Measurements from ENCODE around the gene NHSL1. TPM values are rescaled to one million over a fixed set of nuclear protein-coding genes. Genes with fewer than 3 reads are reported as not detected.
A peak's percentile ranks its signal among the peaks of the same experiment; 100 is the strongest.

Gene NHSL1
- total and polyA plus RNA-seq, 2 of the 8 experiments (the other 6 are each of a cell fraction or from before 2014, with no cell fraction given): 7.2 to 32.4 TPM

GRCh38 chr6:138432063-138432356, 67.3 kb downstream of the NHSL1 start:
- ChIA-PET POLR2A (ENCODE audit: partially characterized antibody) (no interaction called here), CTCF (ENCODE audit: partially characterized antibody) (interaction anchor here (1.3 to 11.4 kb wide), 5 partner anchors 9 to 139 kb away, joined by 3 to 192 read pairs (median 31); no protein-coding TSS in a partner anchor)
- no peak overlapping the region for H2BK5ac ChIP-seq (ENCODE audit: low read depth, low read length)
- 88% methylated on average over 11 of the region's 11 CpGs; no CpG with 5 or more reads in 1 of the 2 experiments for WGBS, 2 experiments (ENCODE audit: extremely low coverage in 1 of 2, insufficient coverage in 1 of 2, insufficient read length in 1 of 2, insufficient replicate concordance in 2 of 2, low coverage in 1 of 2, low lambda C conversion rate in 2 of 2, missing lambda C conversion rate in 1 of 2)
- H3K4me2 ChIP-seq (ENCODE audit: insufficient read depth in 1 of 2, low read depth in 2 of 2, low read length in 2 of 2): no peak overlapping the region
- H3K9ac ChIP-seq (replicated peaks in 1 of 4; ENCODE audit: extremely low read depth in 1 of 4, low read depth in 3 of 4, low read length in 3 of 4): no peak overlapping the region
- no peak overlapping the region for H3K56ac ChIP-seq (replicated peaks; ENCODE audit: insufficient read length, low read depth, low read length)
- no peaks in the 10 kb centered on the region for H3K23me2 ChIP-seq (ENCODE audit: low read depth, low read length)
- no peak overlapping the region for H3K4me3 ChIP-seq (ENCODE audit: extremely low read depth in 1 of 4, insufficient read depth in 2 of 4, low read depth in 3 of 4, low read length in 4 of 4)
- no peak overlapping the region for H3K27ac ChIP-seq (ENCODE audit: low read depth, low read length)
- DNase-seq (ENCODE audit: low read depth in 1 of 2, low spot score in 2 of 2): no peak
- H3K4me1 ChIP-seq (replicated peaks in 1 of 4; ENCODE audit: control insufficient read depth in 3 of 4, insufficient read depth in 4 of 4, low read length in 3 of 4): no peaks in the 10 kb centered on the region; a peak in 2 of 7 replicates
- no peak overlapping the region for H2AK5ac ChIP-seq (ENCODE audit: low read depth, low read length)
- no peaks in the 10 kb centered on the region for H3K9me3 ChIP-seq (ENCODE audit: insufficient read depth in 2 of 2, low read depth in 1 of 2, low read length in 1 of 2)
- peaks cover 2 to 3% of the 10 kb centered on the region in 2 experiments for H4K20me1 ChIP-seq (replicated peaks in 1 of 2; ENCODE audit: control insufficient read depth in 1 of 2, insufficient read depth in 2 of 2, low read length in 2 of 2)
- H3K4ac ChIP-seq (replicated peaks; ENCODE audit: insufficient read length, low read depth, low read length): no peak overlapping the region
- H4K5ac ChIP-seq (ENCODE audit: insufficient read length, low read depth, low read length): no peak overlapping the region
- no peak overlapping the region for H2BK120ac ChIP-seq (replicated peaks; ENCODE audit: low read depth, low read length)
- no peak overlapping the region for H2BK15ac ChIP-seq (ENCODE audit: low read length)
- no peak overlapping the region for H2BK12ac ChIP-seq (ENCODE audit: low read depth, low read length)
- peak overlapping the region; percentile 18; the same call in 1 of the 2 replicates for H4K8ac ChIP-seq (ENCODE audit: extremely low read depth, insufficient read depth, low read length)
- TF ChIP-seq YY1 (IDR thresholded peaks at IDR 0.05; ENCODE audit: low read depth, low read length): no peak
- TF ChIP-seq ASH2L (IDR thresholded peaks at IDR 0.05; ENCODE audit: low read length): no peak
- no peak for TF ChIP-seq RBBP5 (IDR thresholded peaks at IDR 0.05; ENCODE audit: borderline replicate concordance, low read depth, low read length)
- no peak for TF ChIP-seq SAP30 (IDR thresholded peaks at IDR 0.05; ENCODE audit: insufficient read depth, insufficient replicate concordance, low read length)
- no peak for TF ChIP-seq KDM4A (IDR thresholded peaks at IDR 0.05; ENCODE audit: low read depth, low read length, severe bottlenecking)
- no peak for TF ChIP-seq TAF1 (IDR thresholded peaks at IDR 0.05; ENCODE audit: low read depth, low read length)
- no peak for TF ChIP-seq ZNF274 (IDR thresholded peaks at IDR 0.05; ENCODE audit: borderline replicate concordance, extremely low read depth, low read length)
- TF ChIP-seq SIRT6 (IDR thresholded peaks at IDR 0.05; ENCODE audit: low read length): no peak
- TF ChIP-seq E2F6 (IDR thresholded peaks at IDR 0.05): no peak
- no peak for TF ChIP-seq BCL11A (IDR thresholded peaks at IDR 0.05; ENCODE audit: low read depth in 2 of 2, low read length in 2 of 2)
- TF ChIP-seq POLR2AphosphoS5 (IDR thresholded peaks at IDR 0.05; ENCODE audit: low read depth, low read length): no peak
- no peak for TF ChIP-seq JUND (IDR thresholded peaks at IDR 0.05; ENCODE audit: low read length)
- TF ChIP-seq CREB1 (IDR thresholded peaks at IDR 0.05): no peak
- TF ChIP-seq CHD2 (IDR thresholded peaks at IDR 0.05; ENCODE audit: low read length): no peak
- TF ChIP-seq CTBP2 (IDR thresholded peaks at IDR 0.05; ENCODE audit: borderline replicate concordance, insufficient read depth, insufficient read length, low read length): no peak
- H3K79me2 ChIP-seq (ENCODE audit: control insufficient read depth in 1 of 2, insufficient read depth in 2 of 2, low read length in 2 of 2): no peaks in the 10 kb centered on the region
- no peak overlapping the region for H3K18ac ChIP-seq (ENCODE audit: extremely low read depth, low read length)
- no peaks in the 10 kb centered on the region for H3K79me1 ChIP-seq (ENCODE audit: low read depth, low read length)
- H3K36me3 ChIP-seq (ENCODE audit: control insufficient read depth in 2 of 4, insufficient read depth in 4 of 4, low read length in 3 of 4): peaks cover 0 to 13% (median 1%) of the 10 kb centered on the region in 4 experiments; a peak in 4 of 8 replicates
- FAIRE-seq: no peak
- no peak overlapping the region for H3K14ac ChIP-seq (ENCODE audit: insufficient read length)
- H3K27me3 ChIP-seq (replicated peaks in 1 of 4; ENCODE audit: control insufficient read depth in 3 of 4, extremely low read depth in 1 of 4, insufficient read depth in 3 of 4, low read length in 3 of 4): no peaks in the 10 kb centered on the region
- H3K23ac ChIP-seq (ENCODE audit: insufficient read length): no peak overlapping the region
- no peak overlapping the region for H2AFZ ChIP-seq (ENCODE audit: low read length)
- H2BK20ac ChIP-seq (ENCODE audit: low read length): no peak overlapping the region
- no peak overlapping the region for H4K91ac ChIP-seq (replicated peaks; ENCODE audit: insufficient read length, low read length)
